HG03342 (cell line): ENCODE results near the gene PNLIPRP3.
"Not testable (repeated sequence)": the region's sequence is repeated elsewhere in the genome, so short reads cannot be mapped to it uniquely, and the experiment has no call there.

Source experiments
- ATAC-seq: cut with Tn5 transposase; IDR thresholded peaks from one replicate; pipeline ENCODE4 v1.9.1; 2021; ENCODE audit warnings: mild to moderate bottlenecking, moderate library complexity; ENCODE audit not compliant: unreplicated experiment

The PNLIPRP3 gene

GRCh38 chr10:116427671-116428070 lies at the start of gene PNLIPRP3:
Gene PNLIPRP3 (plus strand): TSS chr10:116427847. CDS start chr10:116428013, 166 bp downstream.
- ATAC-seq: no peak

- ATAC-seq: no peak
Observed at GRCh38 chr10:116382290-116382689, 45.4 kb upstream of the PNLIPRP3 start.

DNA sequence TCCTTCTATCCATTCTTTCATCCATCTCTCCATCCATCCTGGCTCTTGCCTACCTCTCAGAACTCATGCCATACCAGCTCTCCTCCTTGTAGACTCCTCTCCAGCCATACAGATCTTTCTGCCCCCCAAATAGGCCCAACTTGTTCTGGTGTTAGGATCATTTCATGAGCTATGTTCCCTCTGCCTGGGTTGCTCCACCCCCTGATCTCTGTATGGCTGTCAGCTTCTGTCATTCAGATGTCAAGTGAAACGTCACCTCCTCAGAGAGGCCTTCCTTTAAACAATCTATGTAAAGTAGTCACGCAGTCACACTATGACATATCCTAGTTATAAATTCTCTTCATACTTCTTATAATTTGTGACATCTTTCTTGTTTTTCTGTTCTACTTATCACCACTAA lies 42.3 kb upstream of the PNLIPRP3 start:
- ATAC-seq: no peak

DNA sequence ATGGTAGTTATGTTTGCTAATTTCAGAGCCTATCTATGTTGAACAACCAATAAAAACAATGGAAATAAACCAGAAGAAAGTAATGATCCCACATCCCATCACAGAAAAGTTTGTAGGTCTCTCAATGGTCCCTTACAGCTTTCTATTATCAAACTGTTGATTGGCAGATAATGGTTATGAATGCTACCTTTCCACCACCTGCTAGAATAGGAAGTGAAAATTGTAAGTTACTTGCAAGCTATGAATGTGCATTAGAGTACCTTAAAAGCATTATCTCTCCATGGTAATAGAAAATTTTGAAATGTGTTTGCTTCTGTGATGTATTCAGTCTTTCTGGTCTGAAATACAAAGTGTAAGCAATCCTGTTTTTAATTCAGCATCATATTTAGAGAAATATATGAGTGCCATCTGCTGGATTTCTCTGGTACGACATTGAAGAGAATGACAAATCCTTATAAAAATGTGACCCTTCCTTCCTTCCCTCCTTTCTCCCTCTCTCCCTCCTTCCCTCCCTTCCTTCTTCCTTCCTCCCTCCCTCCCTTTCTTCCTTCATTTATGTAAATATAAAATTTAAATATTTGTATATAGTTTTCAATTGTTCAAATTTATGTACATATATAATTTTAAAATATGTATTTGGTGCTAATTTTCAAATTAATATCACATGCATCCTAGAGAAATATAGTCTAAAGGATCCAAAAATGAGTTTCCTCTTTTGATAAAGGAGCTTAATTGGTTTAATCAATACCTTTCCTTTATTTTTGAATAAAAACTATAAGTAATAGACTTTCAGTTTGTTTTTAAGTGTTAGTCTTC lies 41.4 kb upstream of the PNLIPRP3 start:
- peak; percentile 71 for ATAC-seq

DNA sequence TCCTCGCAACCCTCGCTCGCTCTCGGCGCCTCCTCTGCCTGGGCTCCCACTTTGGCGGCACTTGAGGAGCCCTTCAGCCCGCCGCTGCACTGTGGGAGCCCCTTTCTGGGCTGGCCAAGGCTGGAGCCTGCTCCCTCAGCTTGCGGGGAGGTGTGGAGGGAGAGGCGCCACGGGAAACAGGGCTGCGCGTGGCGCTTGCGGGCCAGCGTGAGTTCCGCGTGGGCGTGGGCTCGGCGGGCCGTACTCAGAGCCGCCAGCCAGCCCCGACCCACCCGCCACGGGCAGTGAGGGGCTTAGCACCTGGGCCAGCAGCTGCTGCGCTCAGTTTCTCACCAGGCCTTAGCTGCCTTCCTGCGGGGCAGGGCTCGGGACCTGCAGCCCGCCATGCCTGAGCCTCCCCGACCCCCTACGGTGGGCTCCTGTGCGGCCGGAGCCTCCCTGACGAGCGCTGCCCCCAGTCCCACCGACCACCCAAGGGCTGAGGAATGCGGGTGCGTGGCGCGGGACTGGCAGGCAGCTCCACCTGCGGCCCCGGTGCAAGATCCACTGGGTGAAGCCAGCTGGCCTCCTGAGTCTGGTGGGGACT lies 34.3 kb upstream of the PNLIPRP3 start:
- not testable (repeated sequence) for ATAC-seq

GRCh38 chr10:116395223-116395985 lies 32.2 kb upstream of the PNLIPRP3 start:
- ATAC-seq: no peak

DNA sequence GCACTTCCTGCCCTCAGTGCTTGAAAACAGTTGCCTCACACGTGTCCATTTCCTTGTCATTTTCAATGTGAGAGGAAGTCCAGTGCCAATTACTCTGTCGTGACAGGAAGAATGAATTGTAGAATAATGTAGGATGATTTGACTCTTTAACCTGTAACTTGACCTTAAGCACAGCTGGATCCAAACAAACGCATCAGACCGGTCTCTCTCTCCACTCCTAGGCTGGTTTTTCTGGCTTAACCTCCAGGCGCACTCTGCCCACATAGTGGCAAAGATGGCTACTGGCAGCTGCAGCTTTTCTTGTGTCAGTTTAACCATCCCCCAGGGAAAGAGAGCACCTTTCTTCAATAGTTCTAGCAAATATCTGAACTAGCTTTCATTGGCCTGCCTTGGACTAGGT lies 29.4 kb upstream of the PNLIPRP3 start:
- no peak for ATAC-seq

DNA sequence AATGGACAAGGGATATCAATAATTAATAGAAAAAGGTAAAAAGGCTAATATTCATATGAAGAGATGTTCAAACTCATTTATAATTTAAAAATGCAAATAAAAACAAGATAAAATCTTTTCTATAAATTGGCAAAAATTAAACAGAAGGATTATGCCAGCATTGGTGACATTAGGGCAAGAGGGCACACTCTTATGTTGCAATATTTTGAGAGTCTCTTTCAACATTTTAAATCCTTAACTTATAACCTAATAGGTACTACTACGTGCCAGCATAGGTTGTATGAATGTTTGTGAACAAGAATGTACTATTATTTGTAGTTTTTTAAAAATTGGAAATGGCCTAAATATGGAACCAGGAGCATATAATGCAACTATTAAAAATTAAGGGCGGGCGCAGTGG lies 24.8 kb upstream of the PNLIPRP3 start:
- ATAC-seq: no peak

GRCh38 chr10:116403740-116404250 lies 23.9 kb upstream of the PNLIPRP3 start:
- ATAC-seq: no peak

DNA sequence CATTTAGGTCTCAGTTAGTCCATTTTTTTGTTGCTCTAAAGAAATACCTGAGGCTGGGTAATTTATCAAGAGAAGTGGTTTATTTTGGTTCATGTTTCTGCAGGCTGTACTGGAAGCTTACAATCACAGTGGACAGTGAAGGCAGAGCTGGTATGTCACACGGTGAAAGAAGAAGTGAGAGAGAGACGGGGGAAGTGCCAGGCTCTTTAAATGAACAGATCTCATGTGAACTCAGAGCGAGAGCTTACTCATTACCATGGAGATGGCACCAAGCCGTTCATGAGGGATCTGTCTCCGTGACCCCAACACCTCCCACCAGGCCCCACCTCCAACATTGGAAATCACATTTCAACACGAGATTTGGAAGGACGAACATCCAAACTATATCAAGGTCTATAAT lies 18.9 kb upstream of the PNLIPRP3 start:
- peak; percentile 76 for ATAC-seq

DNA sequence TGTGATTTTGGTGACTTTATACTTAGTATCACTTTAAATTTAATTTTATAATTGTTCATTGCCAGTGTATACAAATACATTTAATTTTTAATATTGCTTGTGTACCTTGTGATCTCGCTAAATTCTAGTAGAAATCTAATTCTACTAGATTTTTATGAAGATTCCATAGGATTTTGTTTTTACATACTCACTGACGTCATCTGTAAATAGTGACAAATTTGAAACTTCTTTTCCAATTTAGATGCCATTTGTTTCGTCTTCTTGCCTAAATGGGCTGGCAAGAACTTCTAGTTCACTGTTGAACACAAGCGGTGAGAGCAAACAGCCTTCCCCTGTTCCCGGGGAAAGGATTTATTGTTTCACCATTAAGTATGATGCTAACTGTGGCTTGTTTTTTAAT lies 17.3 kb upstream of the PNLIPRP3 start:
- ATAC-seq: no peak

DNA sequence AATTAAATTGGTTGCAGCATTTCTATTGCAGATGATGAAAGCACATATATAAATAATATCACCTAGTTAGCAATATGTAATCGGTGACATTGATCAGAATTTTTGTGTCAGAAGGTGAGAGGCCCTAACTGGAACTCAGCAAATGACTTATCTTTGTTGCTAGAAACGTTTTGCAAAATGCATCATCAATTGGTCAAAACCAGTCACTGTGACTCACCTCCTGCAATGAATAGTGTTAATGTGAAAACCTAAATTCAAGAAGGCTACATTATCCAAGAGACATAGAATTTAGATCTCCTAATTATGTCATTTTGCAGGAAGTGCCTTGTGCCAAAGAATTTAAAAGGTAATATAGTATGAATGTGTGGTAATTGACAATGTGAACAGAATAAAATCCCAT lies 9.8 kb upstream of the PNLIPRP3 start:
- no peak for ATAC-seq

GRCh38 chr10:116418389-116418788 lies 9.3 kb upstream of the PNLIPRP3 start:
- ATAC-seq: no peak

DNA sequence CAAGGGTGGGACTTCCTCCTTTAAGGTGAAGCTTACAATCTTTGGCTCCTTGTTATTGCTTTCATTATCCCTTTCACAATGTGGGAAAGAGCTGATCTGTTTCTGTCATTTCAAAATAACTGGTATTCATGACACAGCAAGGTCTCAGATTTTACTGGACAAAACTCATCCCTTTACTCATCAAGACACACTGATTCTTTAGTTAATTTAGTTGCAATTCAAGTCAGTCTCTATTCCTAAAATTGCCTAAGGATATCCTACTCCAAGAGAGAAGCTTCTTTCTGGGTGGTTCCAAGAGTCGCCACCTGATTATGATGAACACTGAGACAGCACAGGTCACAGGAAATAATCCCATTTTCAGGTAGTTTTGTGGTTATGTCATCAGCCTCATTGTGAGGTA lies 5.8 kb upstream of the PNLIPRP3 start:
- ATAC-seq: no peak

DNA sequence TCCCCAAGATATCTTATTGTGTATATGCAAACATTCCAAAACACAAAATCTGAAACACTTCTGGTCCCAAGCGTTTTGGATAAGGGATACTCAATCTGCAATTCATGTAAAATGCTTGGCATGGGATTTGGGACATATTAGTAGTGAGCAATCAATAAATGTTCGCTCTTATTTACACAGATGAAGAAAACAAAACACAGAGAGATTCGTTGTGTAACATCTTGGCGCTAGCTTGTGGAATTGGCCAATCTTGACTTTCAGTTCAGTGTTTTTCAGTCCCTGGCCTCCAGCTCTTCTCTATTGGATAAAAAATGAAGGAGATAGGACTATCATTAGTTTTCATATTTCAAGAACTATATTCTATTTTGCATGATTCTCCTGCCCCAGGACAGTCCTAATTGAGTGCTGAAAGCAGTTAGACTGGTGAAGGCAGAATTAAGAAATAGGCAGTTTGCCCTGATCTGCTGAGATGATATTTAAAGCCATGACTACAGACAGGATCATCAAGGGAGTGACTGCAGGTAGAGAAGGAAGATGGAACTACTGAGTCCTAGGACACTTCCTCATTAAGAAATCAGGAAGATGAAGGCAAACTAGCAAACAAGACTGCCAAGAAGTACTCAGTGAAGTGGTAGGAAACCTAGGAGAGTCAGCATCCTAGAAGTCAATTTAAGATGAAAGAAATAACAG lies 1.8 kb downstream of the PNLIPRP3 start:
- no peak for ATAC-seq

DNA sequence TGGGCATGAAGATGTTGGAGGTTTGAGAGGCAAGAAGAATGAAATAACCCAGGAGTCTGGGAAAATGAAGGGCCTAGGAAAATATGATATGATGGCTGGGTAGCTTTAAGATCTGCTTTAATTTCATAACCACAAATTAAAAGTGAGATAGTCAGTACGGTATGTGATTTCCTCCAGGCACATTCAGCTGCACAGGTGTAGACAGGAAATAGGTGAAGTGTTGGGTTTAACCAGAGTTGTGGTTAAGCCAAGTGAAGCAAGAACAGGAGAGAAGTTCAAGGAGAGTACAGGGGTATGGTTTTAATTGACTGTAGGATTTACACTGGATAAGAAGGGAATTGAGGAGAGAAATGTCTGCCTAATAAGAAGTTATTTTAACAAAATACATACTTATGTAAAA lies 2.6 kb downstream of the PNLIPRP3 start:
- no peak for ATAC-seq

- no peak for ATAC-seq
Observed at GRCh38 chr10:116431598-116431997, 4.0 kb downstream of the PNLIPRP3 start.

- ATAC-seq: no peak
Observed at GRCh38 chr10:116437076-116437692, 9.5 kb downstream of the PNLIPRP3 start.

GRCh38 chr10:116440330-116441030 lies 12.8 kb downstream of the PNLIPRP3 start:
- no peak for ATAC-seq
